Mammary epithelial cell (primary cell): ENCODE measurements around the gene SPOCD1.
A peak's percentile ranks its signal among the peaks of the same experiment; 100 is the strongest.

ENCODE experiments used
- EZH2 ChIP-seq: IDR thresholded peaks from 2 replicates; pipeline ENCODE4 v1.6.1; 2012; ENCODE audit warnings: low read length, inconsistent platforms, borderline replicate concordance
- TF ChIP-seq, protein P1 (sequence below), 2 donors: IDR thresholded peaks in 1 of 2; conservative IDR thresholded peaks in 1 of 2; 2 replicates each; pipeline ENCODE4 v1.5.1; 2011 to 2012; ENCODE audit warnings: inconsistent platforms in 2 of 2, low read length in 2 of 2, mild to moderate bottlenecking in 2 of 2, control low read depth in 1 of 2, low read depth in 1 of 2; ENCODE audit not compliant: insufficient read depth in 1 of 2; ENCODE audit errors: extremely low read depth in 1 of 2

DNA sequence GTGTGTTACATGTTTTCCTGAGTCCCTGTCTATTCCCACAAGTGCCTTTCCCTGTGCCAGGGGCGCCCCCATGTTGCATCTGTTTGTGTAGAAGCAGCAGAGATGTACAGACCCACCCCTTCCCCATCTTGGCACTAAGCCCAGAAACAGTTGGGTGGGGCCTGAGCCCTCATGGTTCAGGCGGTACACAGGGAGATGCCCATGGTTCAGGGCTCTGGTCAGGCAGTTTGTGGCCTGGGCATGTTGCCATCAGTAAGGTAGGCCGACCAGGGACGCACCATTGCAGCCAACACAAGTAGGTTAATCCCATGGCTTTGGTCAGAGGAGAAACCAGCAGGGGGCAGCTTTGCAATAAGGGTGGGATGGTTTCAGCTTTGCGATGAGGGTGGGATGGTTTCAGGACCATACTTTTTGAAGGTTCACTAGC, 50.8 kb downstream of the SPOCD1 start:
- TF ChIP-seq EZH2: no peak
- TF ChIP-seq, protein P1, sequence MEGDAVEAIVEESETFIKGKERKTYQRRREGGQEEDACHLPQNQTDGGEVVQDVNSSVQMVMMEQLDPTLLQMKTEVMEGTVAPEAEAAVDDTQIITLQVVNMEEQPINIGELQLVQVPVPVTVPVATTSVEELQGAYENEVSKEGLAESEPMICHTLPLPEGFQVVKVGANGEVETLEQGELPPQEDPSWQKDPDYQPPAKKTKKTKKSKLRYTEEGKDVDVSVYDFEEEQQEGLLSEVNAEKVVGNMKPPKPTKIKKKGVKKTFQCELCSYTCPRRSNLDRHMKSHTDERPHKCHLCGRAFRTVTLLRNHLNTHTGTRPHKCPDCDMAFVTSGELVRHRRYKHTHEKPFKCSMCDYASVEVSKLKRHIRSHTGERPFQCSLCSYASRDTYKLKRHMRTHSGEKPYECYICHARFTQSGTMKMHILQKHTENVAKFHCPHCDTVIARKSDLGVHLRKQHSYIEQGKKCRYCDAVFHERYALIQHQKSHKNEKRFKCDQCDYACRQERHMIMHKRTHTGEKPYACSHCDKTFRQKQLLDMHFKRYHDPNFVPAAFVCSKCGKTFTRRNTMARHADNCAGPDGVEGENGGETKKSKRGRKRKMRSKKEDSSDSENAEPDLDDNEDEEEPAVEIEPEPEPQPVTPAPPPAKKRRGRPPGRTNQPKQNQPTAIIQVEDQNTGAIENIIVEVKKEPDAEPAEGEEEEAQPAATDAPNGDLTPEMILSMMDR (conservative IDR thresholded peaks at IDR 0.05 in 1 of 2, IDR thresholded peaks at IDR 0.05 in 1 of 2; ENCODE audit: extremely low read depth in 1 of 2, insufficient read depth in 1 of 2, low read depth in 1 of 2, low read length in 2 of 2): peak; percentile 11 to 34
